ENCODE results near the gene LZTR1.

LZTR1 gene

GRCh38 chr22:21014726-21015465, 32.8 kb downstream of the LZTR1 start, which contains the start of gene P2RX6:
P2RX6 (plus strand) TSS chr22:21015165; CDS start chr22:21015175, 10 bp downstream.
- DNase-seq = peak; percentile 62
- Mint-ChIP-seq H3K4me3 (peak within 1 kb of the TSS; percentile 90), H3K36me3 (ENCODE audit: low read depth) (no peaks in the 10 kb centered on the region), H3K27me3 (ENCODE audit: low read depth, poor library complexity) (peaks cover 14% of the 10 kb centered on the region), H3K27ac (peak within 1 kb of the TSS; percentile 100), H3K4me1 (peaks cover 70% of the 10 kb centered on the region), H3K9me3 (no peaks in the 10 kb centered on the region)
- TF ChIP-seq CTCF (IDR thresholded peaks at IDR 0.05) = no peak

GRCh38 chr22:21015466-21016006, 33.4 kb downstream of the LZTR1 start:
- H3K4me1 Mint-ChIP-seq = peaks cover 75% of the 10 kb centered on the region
- peaks cover 11% of the 10 kb centered on the region for H3K27me3 Mint-ChIP-seq (ENCODE audit: low read depth, poor library complexity)
- peaks cover 4% of the 10 kb centered on the region for H3K9me3 Mint-ChIP-seq
- peak overlapping the region; percentile 90 for H3K4me3 Mint-ChIP-seq
- H3K27ac Mint-ChIP-seq = peak overlapping the region; percentile 100
- no peak for DNase-seq
- H3K36me3 Mint-ChIP-seq (ENCODE audit: low read depth) = no peaks in the 10 kb centered on the region
- TF ChIP-seq CTCF (IDR thresholded peaks at IDR 0.05) = no peak

- Mint-ChIP-seq H3K27me3 (ENCODE audit: low read depth, poor library complexity) (peaks cover 11% of the 10 kb centered on the region), H3K9me3 (peaks cover 4% of the 10 kb centered on the region), H3K4me3 (peak overlapping the region; percentile 67), H3K27ac (peak overlapping the region; percentile 80), H3K36me3 (ENCODE audit: low read depth) (no peaks in the 10 kb centered on the region), H3K4me1 (peaks cover 77% of the 10 kb centered on the region)
- TF ChIP-seq CTCF (IDR thresholded peaks at IDR 0.05) = no peak
- DNase-seq = no peak
These were observed 34.7 kb downstream of the LZTR1 start for GRCh38 chr22:21016644-21017420.

GRCh38 chr22:21018314-21018713, 36.2 kb downstream of the LZTR1 start:
- no peak for DNase-seq
- H3K27me3 Mint-ChIP-seq (ENCODE audit: low read depth, poor library complexity) = peaks cover 11% of the 10 kb centered on the region
- no peak for TF ChIP-seq CTCF (IDR thresholded peaks at IDR 0.05)
- peaks cover 62% of the 10 kb centered on the region for H3K4me1 Mint-ChIP-seq
- H3K9me3 Mint-ChIP-seq = peaks cover 4% of the 10 kb centered on the region
- no peak overlapping the region for H3K4me3 Mint-ChIP-seq
- no peaks in the 10 kb centered on the region for H3K36me3 Mint-ChIP-seq (ENCODE audit: low read depth)
- peak overlapping the region; percentile 39 for H3K27ac Mint-ChIP-seq

- Mint-ChIP-seq H3K9me3 (peaks cover 4% of the 10 kb centered on the region), H3K27ac (no peak overlapping the region), H3K36me3 (ENCODE audit: low read depth) (no peaks in the 10 kb centered on the region), H3K4me3 (no peak overlapping the region), H3K4me1 (peaks cover 41% of the 10 kb centered on the region), H3K27me3 (ENCODE audit: low read depth, poor library complexity) (peaks cover 11% of the 10 kb centered on the region)
- no peak for DNase-seq
- peak; percentile 15 for TF ChIP-seq CTCF (IDR thresholded peaks at IDR 0.05)
These were observed 38.8 kb downstream of the LZTR1 start for GRCh38 chr22:21020802-21021429.

All from nephron progenitor cell (in vitro differentiated cells).